HG02840 (cell line): Measurements from ENCODE around the gene SCYL1.
"Not testable (repeated sequence)": the region's sequence is repeated elsewhere in the genome, so short reads cannot be mapped to it uniquely, and the experiment has no call there.

Experiments used
- ATAC-seq: cut with Tn5 transposase; IDR thresholded peaks from one replicate; pipeline ENCODE4 v1.9.1; 2021; ENCODE audit warnings: mild to moderate bottlenecking, moderate library complexity, moderate number of reproducible peaks; ENCODE audit not compliant: unreplicated experiment, low FRiP score

The SCYL1 gene

GRCh38 chr11:65504674-65505465, 20.0 kb upstream of the SCYL1 start:
- ATAC-seq = no peak

- ATAC-seq = no peak
Measured at GRCh38 chr11:65505466-65506289, 19.2 kb upstream of the SCYL1 start.

- no peak for ATAC-seq
Measured at GRCh38 chr11:65506290-65506771, 18.6 kb upstream of the SCYL1 start.

- no peak for ATAC-seq
Measured at GRCh38 chr11:65506772-65507505, 17.9 kb upstream of the SCYL1 start.

GRCh38 chr11:65512311-65512710, 12.6 kb upstream of the SCYL1 start:
- not testable (repeated sequence) for ATAC-seq

- ATAC-seq = no peak
Measured at GRCh38 chr11:65516135-65516968, 8.5 kb upstream of the SCYL1 start.

GRCh38 chr11:65518941-65519549, 5.8 kb upstream of the SCYL1 start:
- not testable (repeated sequence) for ATAC-seq

GRCh38 chr11:65521777-65522521, 2.9 kb upstream of the SCYL1 start:
- ATAC-seq = not testable (repeated sequence)

GRCh38 chr11:65522718-65523630, 1.9 kb upstream of the SCYL1 start:
- ATAC-seq = not testable (repeated sequence)

- not testable (repeated sequence) for ATAC-seq
Measured at GRCh38 chr11:65523631-65523968, 1.3 kb upstream of the SCYL1 start.

GRCh38 chr11:65524014-65524740, 706 bp upstream of the SCYL1 start:
- ATAC-seq = no peak

- no peak for ATAC-seq
Measured at GRCh38 chr11:65525546-65526480, 930 bp downstream of the SCYL1 start.

- ATAC-seq = no peak
Measured at GRCh38 chr11:65526744-65527143, 1.9 kb downstream of the SCYL1 start.

GRCh38 chr11:65528819-65529350, 4.0 kb downstream of the SCYL1 start:
- no peak for ATAC-seq

GRCh38 chr11:65529475-65530156, 4.7 kb downstream of the SCYL1 start:
- no peak for ATAC-seq
